NCI-H2107 treated with DMSO at 0.1 percent for 48 hours (cell line): ENCODE data around the gene RPS15.

Source experiments
- DNase-seq: peaks from one replicate; lab custom pipeline; 2025; ENCODE audit not compliant: unreplicated experiment; lab: John Stamatoyannopoulos, UW

The RPS15 gene

DNA sequence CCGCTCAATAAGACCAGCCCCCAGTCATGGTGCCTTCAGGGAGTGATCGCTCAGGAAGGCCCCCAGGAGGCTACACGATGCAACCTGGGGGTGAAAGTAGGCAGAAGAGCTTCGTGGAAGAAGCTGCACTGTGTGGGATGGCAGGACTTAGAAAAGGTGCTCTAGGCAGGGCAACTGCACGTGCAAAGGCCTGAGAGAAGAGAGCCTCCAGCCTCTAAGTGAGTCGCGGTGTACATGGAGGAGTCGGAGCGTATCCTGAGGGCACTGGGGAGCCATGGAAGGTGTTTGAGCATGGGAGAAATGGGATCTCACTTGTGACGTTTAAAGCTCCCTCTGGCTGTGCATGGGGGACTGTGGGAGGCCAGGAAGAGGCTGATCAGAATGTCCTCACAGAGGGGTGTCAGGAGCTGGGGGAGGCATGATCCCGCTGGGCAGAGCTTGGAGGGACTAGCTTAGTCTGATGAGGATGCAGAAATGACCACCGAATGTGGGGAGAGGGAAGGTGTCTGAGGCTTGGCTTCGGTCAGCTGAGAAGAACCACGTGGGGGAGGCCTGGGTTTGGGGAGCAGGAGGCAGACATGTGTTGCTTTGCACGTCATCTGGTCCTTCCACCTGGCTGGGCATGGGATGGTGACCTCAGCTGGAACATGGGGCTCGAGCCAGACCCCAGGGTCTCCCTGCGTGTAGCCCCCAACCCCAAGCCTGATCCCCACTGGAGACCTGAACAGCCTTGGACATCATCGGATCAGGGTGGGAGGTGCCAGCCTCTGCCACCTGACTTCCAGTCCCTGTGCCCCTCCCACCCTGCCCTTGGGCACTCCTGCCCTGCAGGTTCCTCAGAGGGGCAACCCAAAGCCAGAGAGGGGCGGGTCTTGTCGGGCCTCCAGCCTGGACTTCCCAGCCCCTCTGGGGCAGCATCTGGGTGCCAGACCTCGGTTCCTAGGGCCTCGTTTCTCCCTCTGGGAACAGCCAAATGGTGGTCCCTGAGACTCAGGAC lies 12.8 kb downstream of the RPS15 start:
- no peak for DNase-seq

DNA sequence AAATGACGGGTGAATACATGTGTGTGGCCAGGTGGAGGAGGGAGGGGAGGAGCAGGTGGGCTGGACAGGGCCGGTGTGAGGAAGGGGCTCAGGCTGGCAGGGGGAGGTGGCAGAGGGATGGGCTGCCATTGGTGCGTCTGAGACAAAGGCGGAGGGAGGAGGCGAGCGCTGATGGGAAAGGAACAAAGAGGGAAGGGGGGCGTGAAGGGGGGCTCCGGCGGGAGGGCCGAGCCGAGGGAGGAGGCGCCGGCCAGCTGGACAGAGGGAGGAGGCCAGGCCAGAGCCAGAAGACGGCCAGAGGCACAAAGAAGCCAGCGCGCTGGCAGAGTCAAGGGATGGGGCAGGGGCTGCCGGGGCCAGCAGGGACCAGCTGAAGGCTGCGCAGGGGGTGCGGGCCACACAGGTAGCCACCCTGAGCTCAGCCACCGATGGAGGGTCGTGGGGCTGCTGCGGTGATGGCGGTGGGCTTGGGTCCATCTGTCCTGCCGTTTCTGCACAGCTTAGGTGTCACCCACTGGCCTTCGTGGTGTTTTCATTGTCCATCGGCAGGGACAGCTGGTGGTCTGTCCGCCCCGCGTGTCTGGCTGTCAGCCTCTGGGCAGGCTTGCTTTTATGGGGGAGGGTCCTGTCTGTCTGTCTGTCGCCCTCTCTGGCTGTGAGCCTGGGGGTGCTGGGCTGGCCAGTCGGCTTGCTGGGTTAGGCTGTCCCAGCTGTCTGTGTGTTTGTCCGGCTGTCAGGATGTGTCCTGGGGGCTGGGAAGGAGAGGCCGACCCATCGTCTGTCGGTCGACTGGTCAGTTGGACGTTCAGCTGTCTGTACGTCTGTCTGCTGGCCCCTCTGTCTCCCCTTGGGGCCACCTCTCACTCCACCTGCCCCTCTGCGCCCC lies 14.0 kb downstream of the RPS15 start:
- no peak for DNase-seq

DNA sequence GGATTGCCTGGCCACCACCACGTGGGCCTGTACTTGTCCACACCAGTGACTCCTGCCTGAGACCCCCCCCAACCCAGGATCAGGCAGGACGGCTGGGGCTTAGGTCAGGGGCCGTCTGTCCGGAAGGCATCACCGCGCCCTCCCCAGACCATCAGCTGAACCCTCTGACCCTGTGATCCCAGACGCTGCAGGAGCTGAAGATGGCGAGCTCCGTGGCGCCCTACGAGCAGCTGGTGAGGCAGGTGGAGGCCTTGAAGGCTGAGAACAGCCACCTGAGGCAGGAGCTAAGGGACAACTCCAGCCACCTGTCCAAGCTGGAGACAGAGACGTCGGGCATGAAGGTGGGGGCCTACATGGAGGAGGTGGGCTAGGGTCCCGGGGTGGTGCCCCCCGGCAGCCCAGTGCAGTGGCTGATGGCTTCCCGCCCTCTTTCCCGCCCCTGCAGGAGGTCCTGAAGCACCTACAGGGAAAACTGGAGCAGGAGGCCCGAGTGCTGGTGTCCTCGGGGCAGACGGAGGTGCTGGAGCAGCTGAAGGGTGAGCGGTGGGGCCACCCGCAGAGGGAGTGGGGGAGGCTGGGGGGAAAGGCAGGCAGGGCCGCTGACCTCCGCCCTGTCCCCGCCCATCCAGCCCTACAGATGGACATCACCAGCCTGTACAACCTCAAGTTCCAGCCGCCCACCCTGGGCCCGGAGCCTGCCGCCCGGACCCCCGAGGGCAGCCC lies 14.8 kb downstream of the RPS15 start:
- no peak for DNase-seq

DNA sequence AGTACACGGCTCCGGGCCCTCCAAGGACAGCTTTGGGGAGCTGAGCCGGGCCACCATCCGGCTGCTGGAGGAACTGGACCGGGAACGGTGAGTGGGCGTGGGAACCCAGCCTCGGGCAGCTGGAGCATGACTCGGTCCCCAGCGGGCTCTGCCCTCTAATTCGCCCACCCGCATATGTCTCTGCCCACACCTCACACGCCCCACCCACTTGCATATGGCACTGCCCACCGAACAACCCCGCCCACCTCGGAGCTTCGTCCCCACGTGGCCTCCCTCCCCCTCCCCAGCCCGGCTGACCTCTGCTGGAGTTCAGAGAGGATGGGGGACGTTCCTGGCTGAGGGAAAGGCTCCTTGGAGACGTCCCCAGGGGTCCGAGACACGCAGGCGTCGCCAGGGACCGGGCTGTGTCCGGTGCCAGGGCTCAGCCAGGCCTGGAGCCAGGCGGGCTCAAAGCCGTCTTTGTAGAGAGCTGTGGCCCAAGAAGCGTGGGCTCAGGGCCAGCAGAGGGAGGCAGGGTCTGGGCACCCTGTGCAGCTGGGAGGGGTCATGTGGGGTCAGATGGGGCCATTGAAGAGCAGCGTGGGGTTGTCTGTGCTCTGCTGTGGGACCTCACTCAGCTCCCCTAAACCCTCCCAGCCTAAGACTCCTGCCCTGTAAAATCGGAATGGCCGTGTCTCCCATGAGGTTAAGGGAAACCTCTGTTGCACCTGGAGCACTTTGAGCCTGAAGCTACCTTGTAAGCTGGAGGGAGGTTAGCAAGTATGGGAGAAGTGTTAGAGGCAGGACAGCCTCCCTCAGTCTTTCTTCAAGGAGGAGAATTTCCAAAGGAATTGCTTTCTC lies 15.5 kb downstream of the RPS15 start:
- DNase-seq: no peak

DNA sequence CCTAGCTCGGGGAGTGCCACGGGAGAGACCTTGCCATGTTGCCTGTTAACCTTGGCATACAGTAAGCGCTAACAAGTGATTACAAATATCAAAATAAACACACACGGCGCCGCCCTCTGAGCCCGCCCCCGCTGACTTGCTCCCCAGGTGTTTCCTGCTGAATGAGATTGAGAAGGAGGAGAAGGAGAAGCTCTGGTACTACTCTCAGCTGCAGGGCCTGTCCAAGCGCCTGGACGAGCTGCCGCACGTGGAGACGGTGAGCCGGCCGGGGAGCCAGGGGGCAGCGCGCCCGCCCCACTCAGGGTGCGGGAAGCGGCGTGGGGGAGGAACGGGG lies 16.8 kb downstream of the RPS15 start:
- DNase-seq: no peak

DNA sequence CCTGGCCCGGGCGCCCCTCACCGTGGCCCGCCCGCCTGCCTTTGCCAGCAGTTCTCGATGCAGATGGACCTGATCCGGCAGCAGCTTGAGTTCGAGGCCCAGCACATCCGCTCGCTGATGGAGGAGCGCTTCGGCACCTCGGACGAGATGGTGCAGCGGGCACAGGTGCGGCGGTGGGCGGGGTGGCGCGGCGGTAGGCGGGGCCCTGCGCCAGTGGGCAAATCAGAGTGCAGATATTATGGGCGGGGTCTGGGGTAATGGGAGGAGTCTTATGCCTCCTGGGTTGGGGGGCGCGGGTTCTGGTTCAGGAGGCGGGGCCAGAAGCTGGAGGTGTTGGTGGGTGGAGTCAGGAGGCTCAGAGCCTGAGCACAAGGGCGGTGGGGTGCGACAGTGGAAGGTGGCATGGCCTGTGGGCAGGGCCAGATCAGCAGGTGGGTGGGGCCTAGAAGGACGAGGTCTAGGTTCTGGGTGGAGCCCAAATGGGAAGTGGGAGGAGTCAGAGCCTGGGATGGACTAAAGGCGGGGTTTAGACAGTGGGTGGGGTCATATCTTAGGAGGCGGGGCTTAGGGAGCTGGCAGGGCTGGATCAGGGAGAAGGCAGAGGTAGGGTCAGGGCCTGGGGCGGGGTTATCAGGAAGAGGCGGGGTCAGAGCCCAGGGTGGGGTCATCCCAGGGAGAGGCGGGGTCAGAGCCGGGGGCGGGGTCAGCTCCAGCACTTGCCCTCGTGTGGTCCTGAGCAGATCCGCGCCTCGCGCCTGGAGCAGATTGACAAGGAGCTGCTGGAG lies 17.3 kb downstream of the RPS15 start:
- no peak for DNase-seq

GRCh38 chr19:1456121-1456900 lies 18.1 kb downstream of the RPS15 start:
- DNase-seq: no peak

GRCh38 chr19:1457031-1457739 lies 19.0 kb downstream of the RPS15 start:
- no peak for DNase-seq

DNA sequence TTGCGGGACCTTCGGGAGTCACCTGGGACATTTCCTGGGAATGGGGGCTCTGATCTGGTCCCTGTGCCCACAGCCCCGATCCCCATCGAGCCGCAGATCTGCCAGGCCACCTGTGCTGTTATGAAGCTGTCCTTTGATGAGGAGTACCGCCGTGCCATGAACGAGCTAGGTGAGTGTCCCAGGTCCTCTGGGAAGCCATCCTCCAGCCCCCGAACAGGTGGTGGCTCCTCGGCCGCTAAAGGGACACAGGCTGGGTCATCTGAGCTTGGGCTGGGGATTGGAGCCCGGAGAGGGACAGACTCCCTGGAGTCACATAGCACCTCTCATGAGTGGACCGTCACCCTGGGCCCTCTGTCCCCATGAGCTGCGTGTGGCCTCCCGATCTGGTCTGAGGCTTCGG lies 19.7 kb downstream of the RPS15 start:
- DNase-seq: no peak

GRCh38 chr19:1459479-1459878 lies 21.3 kb downstream of the RPS15 start:
- no peak for DNase-seq

DNA sequence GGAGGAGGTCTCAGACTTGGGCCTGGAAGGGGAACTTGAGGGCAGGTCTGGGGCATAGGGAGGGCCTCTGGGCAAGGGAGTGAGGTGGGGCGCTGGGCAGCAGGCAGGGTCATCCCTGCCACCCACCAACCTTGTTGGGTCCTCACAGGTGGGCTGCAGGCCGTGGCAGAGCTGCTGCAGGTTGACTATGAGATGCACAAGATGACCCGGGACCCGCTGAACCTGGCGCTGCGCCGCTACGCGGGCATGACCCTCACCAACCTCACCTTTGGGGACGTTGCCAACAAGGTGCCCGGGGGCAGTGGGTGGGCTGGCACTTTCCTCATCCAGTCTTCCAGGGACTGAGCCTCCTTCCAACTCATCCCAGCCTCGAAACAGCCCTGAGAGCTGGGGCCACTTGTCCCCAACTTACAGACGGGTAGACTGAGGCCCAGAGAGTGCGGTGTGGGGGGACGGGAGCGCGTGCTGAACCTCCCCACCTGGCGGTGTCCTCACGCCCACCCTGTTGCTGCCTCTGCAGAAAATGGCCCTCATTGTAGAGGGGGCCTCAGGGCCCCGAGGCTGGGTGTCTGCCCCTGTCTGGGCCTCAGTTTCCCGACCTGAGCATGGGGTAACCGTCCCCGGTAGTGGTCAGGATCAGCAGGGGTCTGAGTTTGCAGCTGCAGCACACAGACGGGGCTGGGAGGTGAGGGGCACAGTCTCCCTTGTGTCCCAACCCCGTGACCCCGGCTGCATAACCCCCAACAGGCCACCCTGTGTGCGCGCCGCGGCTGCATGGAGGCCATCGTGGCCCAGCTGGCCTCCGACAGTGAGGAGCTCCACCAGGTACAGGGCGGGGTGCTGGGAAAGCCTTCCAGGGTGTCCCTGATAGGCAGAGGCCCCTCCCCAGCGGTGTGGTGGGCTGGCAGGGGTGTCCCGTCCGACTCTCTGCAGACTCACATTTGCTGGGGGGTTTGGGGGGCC lies 22.1 kb downstream of the RPS15 start:
- no peak for DNase-seq

DNA sequence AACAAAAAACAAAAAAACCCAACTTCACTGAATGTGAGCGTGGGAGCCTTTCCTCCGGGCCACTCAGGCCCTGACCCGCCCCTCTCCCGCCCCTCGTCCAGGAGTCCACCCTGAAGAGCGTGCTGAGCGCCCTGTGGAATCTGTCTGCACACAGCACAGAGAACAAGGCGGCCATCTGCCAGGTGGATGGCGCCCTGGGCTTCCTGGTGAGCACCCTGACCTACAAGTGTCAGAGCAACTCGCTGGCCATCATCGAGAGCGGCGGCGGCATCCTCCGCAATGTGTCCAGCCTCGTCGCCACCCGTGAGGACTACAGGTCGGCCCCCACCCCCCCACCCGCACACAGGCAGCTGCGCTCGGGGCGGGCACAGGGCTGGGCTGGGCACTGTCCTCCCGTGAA lies 23.7 kb downstream of the RPS15 start:
- no peak for DNase-seq

DNA sequence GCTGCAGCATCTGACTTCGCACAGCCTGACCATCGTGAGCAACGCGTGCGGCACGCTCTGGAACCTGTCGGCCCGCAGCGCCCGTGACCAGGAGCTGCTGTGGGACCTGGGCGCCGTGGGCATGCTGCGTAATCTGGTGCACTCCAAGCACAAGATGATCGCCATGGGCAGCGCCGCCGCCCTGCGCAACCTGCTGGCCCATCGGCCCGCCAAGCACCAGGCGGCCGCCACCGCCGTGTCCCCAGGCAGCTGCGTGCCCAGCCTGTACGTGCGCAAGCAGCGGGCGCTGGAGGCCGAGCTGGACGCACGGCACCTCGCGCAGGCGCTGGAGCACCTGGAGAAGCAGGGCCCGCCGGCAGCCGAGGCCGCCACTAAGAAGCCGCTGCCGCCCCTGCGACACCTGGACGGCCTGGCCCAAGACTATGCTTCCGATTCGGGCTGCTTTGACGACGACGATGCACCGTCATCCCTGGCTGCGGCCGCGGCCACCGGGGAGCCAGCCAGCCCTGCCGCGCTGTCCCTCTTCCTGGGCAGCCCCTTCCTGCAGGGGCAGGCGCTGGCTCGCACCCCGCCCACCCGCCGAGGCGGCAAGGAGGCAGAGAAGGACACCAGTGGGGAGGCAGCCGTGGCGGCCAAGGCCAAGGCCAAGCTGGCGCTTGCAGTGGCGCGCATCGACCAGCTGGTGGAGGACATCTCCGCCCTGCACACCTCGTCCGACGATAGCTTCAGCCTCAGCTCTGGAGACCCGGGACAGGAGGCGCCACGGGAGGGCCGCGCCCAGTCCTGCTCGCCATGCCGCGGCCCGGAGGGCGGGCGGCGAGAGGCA lies 27.2 kb downstream of the RPS15 start:
- no peak for DNase-seq

DNA sequence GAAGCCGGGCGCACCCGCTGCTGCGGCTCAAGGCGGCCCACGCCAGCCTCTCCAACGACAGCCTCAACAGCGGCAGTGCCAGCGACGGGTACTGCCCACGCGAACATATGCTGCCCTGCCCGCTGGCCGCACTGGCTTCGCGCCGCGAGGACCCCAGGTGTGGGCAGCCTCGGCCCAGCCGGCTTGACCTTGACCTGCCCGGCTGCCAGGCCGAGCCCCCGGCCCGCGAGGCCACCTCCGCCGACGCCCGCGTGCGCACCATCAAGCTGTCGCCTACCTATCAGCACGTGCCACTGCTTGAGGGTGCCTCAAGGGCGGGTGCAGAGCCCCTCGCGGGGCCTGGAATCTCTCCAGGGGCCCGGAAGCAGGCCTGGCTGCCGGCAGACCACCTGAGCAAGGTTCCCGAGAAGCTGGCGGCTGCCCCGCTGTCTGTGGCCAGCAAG lies 27.8 kb downstream of the RPS15 start:
- no peak for DNase-seq

- no peak for DNase-seq
These were observed 28.4 kb downstream of the RPS15 start for GRCh38 chr19:1466461-1467214.

- DNase-seq: no peak
These were observed 29.0 kb downstream of the RPS15 start for GRCh38 chr19:1467215-1467489.
